ENCODE results near the gene CLTA. TPM values are rescaled to one million over a fixed set of nuclear protein-coding genes. Genes with fewer than 3 reads are reported as not detected.

Gene CLTA
- polyA plus RNA-seq, 1 experiment, result 197 TPM

DNA sequence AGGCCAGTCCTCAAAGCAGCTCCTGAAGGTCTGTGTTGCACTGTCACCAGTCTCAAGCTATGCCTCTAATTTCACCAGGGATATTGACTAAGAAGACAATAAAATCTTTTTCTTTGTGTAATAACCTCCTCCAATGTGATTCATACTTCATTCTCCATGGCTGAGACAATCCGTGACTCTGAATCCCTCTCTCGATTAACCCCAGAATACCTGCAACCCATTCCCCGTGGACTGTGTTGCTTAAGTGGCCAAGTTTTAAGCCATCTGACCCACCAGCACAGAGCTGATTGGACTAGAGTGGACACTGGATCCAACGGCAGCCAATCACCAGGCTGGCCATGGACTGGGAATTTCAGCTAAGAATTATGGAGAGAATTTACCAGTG is 26.9 kb upstream of the CLTA start:
- POLR2A ChIA-PET, result interaction anchor here (0.6 to 0.8 kb wide), 3 partner anchors 13 to 120 kb away, joined by 3 to 4 read pairs (median 4); no protein-coding TSS in a partner anchor

DNA sequence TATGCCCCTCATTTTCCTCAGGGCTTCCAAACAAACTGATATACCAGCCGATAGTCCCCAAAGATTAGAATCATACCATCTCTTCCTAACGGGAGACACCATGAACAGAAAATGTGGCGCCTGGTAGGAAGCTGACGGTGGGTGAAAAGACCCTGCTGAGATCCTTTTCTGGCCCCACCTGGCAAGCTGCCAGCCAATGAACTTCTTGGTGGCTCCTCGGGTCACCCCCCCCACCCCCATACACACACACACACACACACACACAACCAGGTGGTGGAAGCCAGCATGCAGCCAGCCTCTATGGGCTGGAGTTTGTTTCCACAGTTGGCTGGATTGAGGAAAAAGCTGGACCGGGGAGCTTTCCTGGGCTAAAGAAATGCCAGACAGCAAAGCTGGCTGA is 26.3 kb upstream of the CLTA start:
- H3K4me3 ChIP-seq (ENCODE audit: low read depth, low read length), result no peak overlapping the region
- no peaks in the 10 kb centered on the region for H3K27me3 ChIP-seq (ENCODE audit: control insufficient read depth, insufficient read depth, low read length)
- ChIA-PET POLR2A (interaction anchor here (0.8 kb wide), 1 partner anchor 121 kb away, joined by 4 read pairs; no protein-coding TSS in a partner anchor), CTCF (interaction anchor here (0.6 to 7.4 kb wide), 14 partner anchors 9 to 230 kb away, joined by 3 to 77 read pairs (median 4); partner anchors contain the start of genes CLTA and GLIPR2)
- H3K36me3 ChIP-seq (ENCODE audit: control insufficient read depth, insufficient read depth, low read length), result no peaks in the 10 kb centered on the region; the same call in 1 of the 2 replicates
- TF ChIP-seq, protein P1, sequence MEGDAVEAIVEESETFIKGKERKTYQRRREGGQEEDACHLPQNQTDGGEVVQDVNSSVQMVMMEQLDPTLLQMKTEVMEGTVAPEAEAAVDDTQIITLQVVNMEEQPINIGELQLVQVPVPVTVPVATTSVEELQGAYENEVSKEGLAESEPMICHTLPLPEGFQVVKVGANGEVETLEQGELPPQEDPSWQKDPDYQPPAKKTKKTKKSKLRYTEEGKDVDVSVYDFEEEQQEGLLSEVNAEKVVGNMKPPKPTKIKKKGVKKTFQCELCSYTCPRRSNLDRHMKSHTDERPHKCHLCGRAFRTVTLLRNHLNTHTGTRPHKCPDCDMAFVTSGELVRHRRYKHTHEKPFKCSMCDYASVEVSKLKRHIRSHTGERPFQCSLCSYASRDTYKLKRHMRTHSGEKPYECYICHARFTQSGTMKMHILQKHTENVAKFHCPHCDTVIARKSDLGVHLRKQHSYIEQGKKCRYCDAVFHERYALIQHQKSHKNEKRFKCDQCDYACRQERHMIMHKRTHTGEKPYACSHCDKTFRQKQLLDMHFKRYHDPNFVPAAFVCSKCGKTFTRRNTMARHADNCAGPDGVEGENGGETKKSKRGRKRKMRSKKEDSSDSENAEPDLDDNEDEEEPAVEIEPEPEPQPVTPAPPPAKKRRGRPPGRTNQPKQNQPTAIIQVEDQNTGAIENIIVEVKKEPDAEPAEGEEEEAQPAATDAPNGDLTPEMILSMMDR (IDR thresholded peaks at IDR 0.05; ENCODE audit: insufficient read depth, low read depth, low read length), result no peak
- DNase-seq (ENCODE audit: low read depth), result no peak

More for the DNA sequence above, 26.9 kb upstream of the CLTA start:
- no peak for DNase-seq (ENCODE audit: low read depth)
- Histone ChIP-seq H3K27me3 (ENCODE audit: control insufficient read depth, insufficient read depth, low read length) (no peaks in the 10 kb centered on the region), H3K4me3 (ENCODE audit: low read depth, low read length) (no peak overlapping the region), H3K36me3 (ENCODE audit: control insufficient read depth, insufficient read depth, low read length) (no peaks in the 10 kb centered on the region; the same call in 1 of the 2 replicates)
- CTCF ChIA-PET, result interaction anchor here (0.7 to 7.4 kb wide), 12 partner anchors 9 to 229 kb away, joined by 3 to 77 read pairs (median 6); partner anchors contain the start of genes CLTA and GLIPR2
- TF ChIP-seq, protein P1 (IDR thresholded peaks at IDR 0.05; ENCODE audit: insufficient read depth, low read depth, low read length), result no peak

DNA sequence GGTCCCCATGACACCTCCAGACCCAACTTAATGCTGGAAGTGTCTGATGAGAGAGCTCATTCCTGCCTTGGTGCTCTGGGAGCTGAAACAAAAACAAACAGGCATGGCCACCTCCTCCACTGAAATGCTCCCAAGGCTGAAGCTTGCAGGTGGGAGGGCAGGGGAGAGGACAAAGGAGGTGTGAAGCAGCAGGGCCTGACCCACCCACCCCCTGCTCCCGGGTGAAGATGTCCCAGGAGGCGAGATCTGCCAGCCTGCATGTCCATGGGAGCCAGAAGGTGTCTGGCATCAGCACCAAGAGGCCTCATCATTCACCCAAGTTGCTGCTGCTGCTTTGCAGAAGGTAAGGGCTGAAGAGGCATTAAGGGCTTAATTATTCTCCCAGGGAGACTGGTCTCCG is 25.7 kb upstream of the CLTA start:
- ChIA-PET POLR2A (no interaction called here), CTCF (interaction anchor here (0.6 to 7.4 kb wide), 15 partner anchors 8 to 210 kb away, joined by 3 to 77 read pairs (median 7); partner anchors contain the start of genes CLTA and GLIPR2)
- TF ChIP-seq, protein P1 (IDR thresholded peaks at IDR 0.05; ENCODE audit: insufficient read depth, low read depth, low read length), result no peak
- Histone ChIP-seq H3K4me3 (ENCODE audit: low read depth, low read length) (no peak overlapping the region), H3K27me3 (ENCODE audit: control insufficient read depth, insufficient read depth, low read length) (no peaks in the 10 kb centered on the region), H3K36me3 (ENCODE audit: control insufficient read depth, insufficient read depth, low read length) (no peaks in the 10 kb centered on the region; the same call in 1 of the 2 replicates)
- DNase-seq (ENCODE audit: low read depth), result no peak

DNA sequence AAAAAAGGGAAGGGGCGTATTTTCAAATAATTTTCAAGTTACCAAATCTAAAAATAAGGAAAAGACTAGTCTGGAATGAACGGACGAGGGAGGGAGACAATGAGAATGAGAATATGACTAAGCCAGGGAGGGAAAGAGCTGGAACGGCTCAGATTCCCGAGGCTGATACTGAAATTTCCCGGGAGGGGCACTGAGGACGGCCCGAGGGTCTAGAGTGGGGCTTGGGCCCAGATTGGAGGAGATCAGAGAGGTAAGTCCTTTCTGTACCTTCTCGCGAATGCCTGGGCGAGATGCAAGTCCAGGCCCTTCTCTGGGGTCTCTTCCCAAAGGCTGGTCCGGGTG is 24.9 kb upstream of the CLTA start:
- POLR2A ChIA-PET, result interaction anchor here (0.6 to 0.7 kb wide), 2 partner anchors 30 to 169 kb away, joined by 3 to 9 read pairs; no protein-coding TSS in a partner anchor
- CTCF ChIA-PET, result interaction anchor here (0.6 to 7.4 kb wide), 27 partner anchors 9 to 261 kb away, joined by 3 to 77 read pairs (median 4); partner anchors contain the start of genes CLTA and GLIPR2
- Histone ChIP-seq H3K4me3 (ENCODE audit: low read depth, low read length) (peak overlapping the region; percentile 57), H3K27me3 (ENCODE audit: control insufficient read depth, insufficient read depth, low read length) (no peaks in the 10 kb centered on the region), H3K36me3 (ENCODE audit: control insufficient read depth, insufficient read depth, low read length) (no peaks in the 10 kb centered on the region; the same call in 1 of the 2 replicates)
- no peak for DNase-seq (ENCODE audit: low read depth)
- TF ChIP-seq, protein P1 (IDR thresholded peaks at IDR 0.05; ENCODE audit: insufficient read depth, low read depth, low read length), result no peak

DNA sequence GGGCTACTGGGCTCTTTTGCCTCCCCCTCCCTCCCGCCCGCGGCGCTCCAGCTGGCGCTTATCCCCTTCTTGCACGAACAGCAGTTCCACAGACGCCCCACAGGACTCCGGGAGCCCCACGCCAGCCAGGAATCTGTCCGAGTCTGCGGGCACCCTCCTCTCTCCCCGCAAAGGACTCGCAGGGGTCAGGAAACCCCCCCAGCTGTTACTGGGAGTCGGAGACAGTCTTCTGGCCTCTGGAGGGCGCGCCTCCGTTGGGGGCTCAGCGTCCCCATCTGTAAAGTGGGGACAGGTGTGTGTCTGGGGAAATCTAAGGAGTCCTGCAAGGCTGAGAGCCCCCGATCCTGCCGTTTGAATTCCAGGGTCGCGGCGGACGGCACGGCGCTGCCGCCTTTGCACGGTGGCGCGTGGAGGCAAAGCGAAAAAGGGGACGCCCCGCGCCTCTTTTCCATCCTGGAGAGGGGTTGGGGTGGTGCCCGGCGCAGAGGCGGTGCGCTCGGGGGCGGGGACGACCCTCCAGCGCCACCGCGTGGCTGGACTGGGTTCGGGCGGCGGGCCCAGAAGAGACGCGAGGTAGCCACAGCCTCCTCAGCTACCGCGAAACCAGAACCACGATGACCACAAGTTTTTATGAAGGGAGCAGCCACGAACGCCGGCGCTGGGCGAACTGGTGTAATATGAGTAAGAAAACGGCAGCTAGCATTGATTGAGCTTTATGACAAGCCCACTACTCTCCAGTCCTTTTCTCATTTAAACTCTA is 24.4 kb upstream of the CLTA start:
- Histone ChIP-seq H3K36me3 (ENCODE audit: control insufficient read depth, insufficient read depth, low read length) (no peaks in the 10 kb centered on the region; the same call in 1 of the 2 replicates), H3K4me3 (ENCODE audit: low read depth, low read length) (peak overlapping the region; percentile 57), H3K27me3 (ENCODE audit: control insufficient read depth, insufficient read depth, low read length) (no peaks in the 10 kb centered on the region)
- CTCF ChIA-PET, result interaction anchor here (0.5 to 7.4 kb wide), 37 partner anchors 9 to 261 kb away, joined by 3 to 77 read pairs (median 4); partner anchors contain the start of genes CLTA, GLIPR2 and OR2S2
- TF ChIP-seq, protein P1 (IDR thresholded peaks at IDR 0.05; ENCODE audit: insufficient read depth, low read depth, low read length), result peak; percentile 80
- POLR2A ChIA-PET, result interaction anchor here (0.6 to 0.7 kb wide), 2 partner anchors 31 to 169 kb away, joined by 3 to 9 read pairs; no protein-coding TSS in a partner anchor
- no peak for DNase-seq (ENCODE audit: low read depth)

All from BJ (cell line).